ENCODE results near the gene SERINC5. TPM values are rescaled to one million over a fixed set of nuclear protein-coding genes. Genes with fewer than 3 reads are reported as not detected.

SERINC5 gene
- total RNA-seq, 1 experiment from 2014 or later: 52.3 TPM

GRCh38 chr5:80227979-80228596 is 27.8 kb downstream of the SERINC5 start:
- Mint-ChIP-seq H3K4me3 (no peak overlapping the region; a peak in 1 of 5 replicates), H3K4me1 (peaks cover 16 to 20% of the 10 kb centered on the region in 2 experiments), H3K9me3 (no peaks in the 10 kb centered on the region), H3K27me3 (ENCODE audit: low read depth) (no peaks in the 10 kb centered on the region), H3K36me3 (ENCODE audit: insufficient read depth in 1 of 3, low read depth in 3 of 3) (peaks cover 0 to 2% (median 0%) of the 10 kb centered on the region in 3 experiments; a peak in 1 of 7 replicates), H3K27ac (peak overlapping the region in 1 of 3 experiments; percentile 76; a peak in 2 of 7 replicates)
- no peak overlapping the region for H3K4ac ChIP-seq (ENCODE audit: low read depth, low read length)
- H4K20me1 ChIP-seq (ENCODE audit: control insufficient read depth, insufficient read depth, insufficient read length): no peaks in the 10 kb centered on the region
- H3K23ac ChIP-seq (ENCODE audit: insufficient read length, low read depth, low read length): no peak overlapping the region
- H3K9me3 ChIP-seq (ENCODE audit: control insufficient read depth, low read depth, low read length): no peaks in the 10 kb centered on the region
- H4K8ac ChIP-seq (replicated peaks; ENCODE audit: insufficient read length, low read depth, low read length): no peak overlapping the region
- H4K5ac ChIP-seq (ENCODE audit: insufficient read length, low read depth, low read length): no peak overlapping the region
- H3K18ac ChIP-seq (ENCODE audit: insufficient read length, low read depth, low read length): no peak overlapping the region
- no peak overlapping the region for H3K9ac ChIP-seq (ENCODE audit: extremely low read depth, insufficient read length, low read length)
- H3K14ac ChIP-seq (ENCODE audit: insufficient read depth, low read length): no peak overlapping the region
- no peak overlapping the region for H2BK5ac ChIP-seq (ENCODE audit: insufficient read length, low read length)
- no peak overlapping the region for H2AFZ ChIP-seq (ENCODE audit: low read length)
- TF ChIP-seq, protein P1, sequence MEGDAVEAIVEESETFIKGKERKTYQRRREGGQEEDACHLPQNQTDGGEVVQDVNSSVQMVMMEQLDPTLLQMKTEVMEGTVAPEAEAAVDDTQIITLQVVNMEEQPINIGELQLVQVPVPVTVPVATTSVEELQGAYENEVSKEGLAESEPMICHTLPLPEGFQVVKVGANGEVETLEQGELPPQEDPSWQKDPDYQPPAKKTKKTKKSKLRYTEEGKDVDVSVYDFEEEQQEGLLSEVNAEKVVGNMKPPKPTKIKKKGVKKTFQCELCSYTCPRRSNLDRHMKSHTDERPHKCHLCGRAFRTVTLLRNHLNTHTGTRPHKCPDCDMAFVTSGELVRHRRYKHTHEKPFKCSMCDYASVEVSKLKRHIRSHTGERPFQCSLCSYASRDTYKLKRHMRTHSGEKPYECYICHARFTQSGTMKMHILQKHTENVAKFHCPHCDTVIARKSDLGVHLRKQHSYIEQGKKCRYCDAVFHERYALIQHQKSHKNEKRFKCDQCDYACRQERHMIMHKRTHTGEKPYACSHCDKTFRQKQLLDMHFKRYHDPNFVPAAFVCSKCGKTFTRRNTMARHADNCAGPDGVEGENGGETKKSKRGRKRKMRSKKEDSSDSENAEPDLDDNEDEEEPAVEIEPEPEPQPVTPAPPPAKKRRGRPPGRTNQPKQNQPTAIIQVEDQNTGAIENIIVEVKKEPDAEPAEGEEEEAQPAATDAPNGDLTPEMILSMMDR (conservative IDR thresholded peaks at IDR 0.05): no peak
- H3K23me2 ChIP-seq (ENCODE audit: insufficient read length, low read depth, low read length, poor library complexity, severe bottlenecking): no peaks in the 10 kb centered on the region
- H3K27me3 ChIP-seq (ENCODE audit: insufficient read depth, low read length): no peaks in the 10 kb centered on the region
- H3K79me2 ChIP-seq (ENCODE audit: insufficient read depth, low read length): peaks cover 36% of the 10 kb centered on the region
- no peak overlapping the region for H2BK15ac ChIP-seq (ENCODE audit: low read depth, low read length)
- peaks cover 14% of the 10 kb centered on the region for H3K79me1 ChIP-seq (ENCODE audit: insufficient read depth, low read depth, low read length, poor library complexity, severe bottlenecking)
- H4K91ac ChIP-seq (ENCODE audit: insufficient read length, low read depth, low read length): no peak overlapping the region
- no peak overlapping the region for H3K56ac ChIP-seq (ENCODE audit: insufficient read length, low read depth, low read length)
- H3K4me1 ChIP-seq (ENCODE audit: insufficient read depth, low read length): peaks cover 6% of the 10 kb centered on the region; the same call in 1 of the 2 replicates
- H2AK5ac ChIP-seq (ENCODE audit: insufficient read length, low read length): no peak overlapping the region
- no peak overlapping the region for H3K27ac ChIP-seq (ENCODE audit: insufficient read length, low read depth, low read length)
- H3T11ph ChIP-seq (ENCODE audit: low read length): no peak overlapping the region
- no peak overlapping the region for H3K4me2 ChIP-seq (ENCODE audit: insufficient read depth, insufficient read length, low read length)
- H2BK120ac ChIP-seq (ENCODE audit: low read depth, low read length, poor library complexity, severe bottlenecking): no peak overlapping the region
- no peak for DNase-seq
- H2BK12ac ChIP-seq (ENCODE audit: insufficient read length, low read depth, low read length): peak overlapping the region; percentile 4
- no CpG with 5 or more reads among the region's 4 CpGs for WGBS (ENCODE audit: extremely low coverage, insufficient read length, low lambda C conversion rate)
- no peak overlapping the region for H2BK20ac ChIP-seq (ENCODE audit: low read depth, low read length, poor library complexity, severe bottlenecking)

All from H9 (cell line).